HG03175 (cell line): Measurements from ENCODE around the gene SUN1.

Source experiments
- ATAC-seq: cut with Tn5 transposase; IDR thresholded peaks from one replicate; pipeline ENCODE4 v1.9.1; 2021; ENCODE audit warnings: mild to moderate bottlenecking, moderate library complexity; ENCODE audit not compliant: unreplicated experiment

SUN1 gene

DNA sequence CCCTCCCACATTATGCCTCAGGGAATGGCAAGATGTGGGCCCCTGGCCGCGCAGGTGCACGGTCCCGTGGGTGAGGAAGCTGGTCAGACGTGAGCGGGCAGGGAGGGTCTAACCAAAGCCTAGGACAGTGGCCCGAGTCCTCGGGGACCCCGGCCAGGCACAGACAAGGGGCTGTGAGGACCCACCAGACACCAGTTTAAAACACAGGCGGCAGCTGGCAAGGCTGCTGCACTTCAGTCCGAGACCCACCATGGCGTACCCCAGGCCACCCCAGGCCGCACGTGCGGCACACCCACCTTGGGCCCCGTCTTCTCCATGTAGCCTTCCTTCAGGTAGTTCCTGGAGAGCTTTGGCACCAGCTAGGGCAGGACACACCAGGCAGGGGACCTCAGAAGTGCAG, 67.5 kb downstream of the SUN1 start:
- no peak for ATAC-seq

DNA sequence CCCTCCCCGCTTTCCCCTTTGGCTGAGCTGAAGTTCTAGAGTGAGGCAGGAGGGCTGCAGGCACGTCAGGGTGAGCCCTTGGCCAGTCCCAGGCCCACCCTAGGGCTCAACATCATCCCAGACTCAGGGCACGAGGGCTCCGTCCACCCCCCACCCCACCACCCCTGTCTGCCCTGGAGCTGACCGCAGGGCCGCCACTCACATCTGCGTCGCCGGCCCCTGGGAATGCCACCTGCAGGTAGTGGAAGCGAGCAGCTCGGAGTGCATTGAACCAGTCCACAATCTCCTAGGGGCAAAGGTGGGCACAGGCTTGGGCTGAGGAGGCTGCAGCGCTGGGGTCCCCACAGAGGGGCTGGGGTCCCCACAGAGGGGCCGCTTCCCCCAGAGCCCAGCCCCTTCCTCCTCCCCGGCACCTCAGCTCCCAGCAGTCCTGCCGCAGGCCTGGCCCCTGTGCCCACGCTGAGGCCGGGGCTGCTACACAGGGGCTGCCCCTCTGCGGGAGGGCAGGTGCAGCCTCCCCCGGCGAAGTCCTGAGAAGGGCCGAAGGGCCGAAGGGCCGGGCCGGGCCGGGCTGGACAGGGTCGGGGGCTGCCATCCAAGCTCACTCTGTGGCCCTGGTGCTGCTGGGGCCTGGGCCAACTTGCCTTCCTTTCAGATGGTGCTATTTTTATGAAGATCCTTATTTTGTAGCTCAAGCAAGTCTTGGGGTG, 68.2 kb downstream of the SUN1 start:
- ATAC-seq = no peak

DNA sequence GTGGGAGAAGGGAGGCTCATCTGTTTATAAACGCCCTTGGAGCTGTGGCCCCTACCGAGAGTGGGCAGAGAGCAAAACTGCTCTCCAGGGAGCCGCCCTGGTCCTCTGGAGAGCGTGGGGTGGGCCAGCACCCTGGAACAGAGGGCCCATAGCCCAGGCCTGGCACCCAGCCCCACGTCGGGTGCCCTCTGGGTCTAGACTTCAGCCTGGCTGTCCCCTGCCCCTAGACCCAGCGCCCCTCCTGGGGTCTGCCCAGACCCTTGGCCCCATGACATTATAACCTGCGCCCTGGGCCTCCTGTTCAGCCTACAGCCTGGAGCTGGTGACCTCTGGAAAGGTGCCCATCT, 68.7 kb downstream of the SUN1 start:
- ATAC-seq = no peak

DNA sequence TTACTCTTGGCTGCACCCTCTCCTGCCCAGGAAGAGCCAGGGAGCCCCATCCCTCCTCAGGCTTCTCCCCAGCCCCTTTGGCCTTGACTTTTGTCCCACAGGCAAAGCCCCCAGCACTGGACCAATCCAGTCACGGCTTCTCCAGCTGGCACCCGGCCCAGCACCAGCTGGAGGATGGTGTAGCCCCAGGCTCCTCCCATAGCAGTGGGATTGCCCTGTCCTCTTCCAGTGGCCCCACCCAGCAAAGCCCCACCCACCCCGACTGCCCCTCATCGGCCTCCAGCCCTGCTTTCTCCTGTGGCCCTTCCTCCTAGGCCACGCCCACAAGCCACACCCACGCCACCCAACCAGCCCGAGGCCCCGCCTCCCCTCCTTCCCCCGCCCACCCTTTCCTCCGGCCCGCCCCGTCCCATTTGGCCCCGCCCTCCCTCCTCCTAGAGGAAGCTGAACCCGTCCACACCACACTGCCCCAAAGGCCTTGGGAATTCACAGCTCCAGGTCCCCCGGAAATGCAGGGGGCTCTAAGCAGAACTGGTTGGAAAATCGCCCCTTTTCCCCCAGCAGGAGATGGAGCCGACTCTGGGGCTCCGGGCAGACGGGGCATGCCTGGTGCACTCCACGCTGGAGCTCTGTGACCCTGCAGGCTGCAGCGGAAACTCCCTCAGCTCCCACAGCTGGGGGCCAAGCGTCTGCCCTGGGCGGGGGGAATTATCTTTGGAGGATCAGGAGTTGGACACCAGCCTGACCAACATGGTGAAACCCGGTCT, 69.3 kb downstream of the SUN1 start:
- no peak for ATAC-seq

- ATAC-seq = no peak
Measured at GRCh38 chr7:902996-903395, 70.7 kb downstream of the SUN1 start.

GRCh38 chr7:903921-904755, 71.9 kb downstream of the SUN1 start:
- no peak for ATAC-seq

DNA sequence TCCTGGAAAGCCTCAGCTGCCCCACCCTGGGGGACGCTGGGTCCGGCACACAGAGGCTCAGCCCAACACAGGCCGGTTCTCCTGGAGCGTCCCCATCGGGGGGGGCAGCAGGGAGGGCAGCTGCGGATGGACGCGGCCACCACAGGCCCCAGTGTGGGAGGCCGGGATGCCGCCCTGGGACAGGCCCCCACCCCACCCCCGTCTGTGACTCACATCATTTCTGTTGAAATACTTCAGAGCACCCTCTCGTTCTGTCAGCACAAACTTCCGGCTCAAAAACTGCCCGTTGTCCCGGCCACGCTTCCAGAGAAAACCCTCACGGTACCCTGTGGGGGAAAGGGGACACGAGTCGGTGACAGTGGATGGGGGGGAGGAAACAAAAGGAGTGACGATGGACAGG, 72.6 kb downstream of the SUN1 start:
- ATAC-seq = no peak

DNA sequence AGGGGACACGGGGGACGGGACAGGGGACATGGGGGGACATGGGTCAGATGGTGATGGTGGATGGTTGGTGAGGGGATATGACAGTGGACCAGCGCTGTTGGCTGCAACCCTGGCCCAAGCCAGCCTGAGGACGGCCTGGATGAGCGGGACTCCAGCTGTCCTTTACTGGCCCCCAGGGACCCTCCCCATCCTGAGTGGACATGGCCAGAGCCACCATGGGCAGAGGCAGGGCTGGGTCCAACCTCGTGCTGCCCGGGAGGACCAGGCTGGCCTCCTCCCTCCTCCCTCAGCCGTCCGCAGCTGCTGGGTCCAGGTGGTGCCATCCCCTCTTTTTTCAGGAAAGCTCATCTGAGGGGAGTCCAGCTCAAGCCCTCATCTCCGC, 74.5 kb downstream of the SUN1 start:
- ATAC-seq = no peak

DNA sequence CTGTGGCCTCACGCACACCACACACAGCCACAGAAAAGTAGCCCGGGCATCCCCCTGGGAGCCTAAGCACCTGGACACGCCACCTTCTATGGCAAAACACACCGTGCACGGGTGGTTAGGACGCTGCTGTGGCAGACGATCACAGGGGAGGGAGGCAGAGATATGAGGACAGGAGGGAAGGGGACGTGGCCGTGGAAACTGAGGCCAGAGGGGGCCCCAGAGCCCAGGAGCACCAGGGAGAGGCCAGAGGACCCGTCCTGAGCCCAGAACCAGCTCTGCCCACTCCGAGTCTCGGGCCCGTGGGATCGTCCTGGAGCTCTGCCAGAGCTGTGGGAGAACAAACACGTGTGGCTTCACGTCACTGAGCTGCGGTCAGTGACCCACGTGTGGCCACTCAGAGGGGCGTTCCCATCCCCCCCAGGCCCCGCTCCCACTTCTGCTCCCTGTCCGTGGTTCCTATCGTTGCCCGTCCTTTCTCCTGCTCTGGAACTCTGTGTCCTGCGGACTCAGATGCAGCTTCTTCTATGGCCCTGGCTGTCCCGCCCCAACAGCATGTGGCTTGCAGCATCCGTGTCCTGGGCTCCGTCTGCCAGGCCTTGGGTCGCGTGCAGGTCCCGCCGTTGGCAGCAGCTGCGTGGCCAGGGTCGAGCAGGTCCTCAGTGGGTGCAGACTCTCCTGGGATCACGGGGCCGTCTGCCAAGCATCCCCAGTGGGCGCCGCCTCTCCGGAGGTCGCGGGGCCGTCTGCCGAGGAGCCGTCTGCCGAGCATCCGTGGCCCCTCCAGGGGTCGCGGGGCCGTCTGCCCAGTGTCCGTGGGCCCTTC, 75.1 kb downstream of the SUN1 start:
- no peak for ATAC-seq

DNA sequence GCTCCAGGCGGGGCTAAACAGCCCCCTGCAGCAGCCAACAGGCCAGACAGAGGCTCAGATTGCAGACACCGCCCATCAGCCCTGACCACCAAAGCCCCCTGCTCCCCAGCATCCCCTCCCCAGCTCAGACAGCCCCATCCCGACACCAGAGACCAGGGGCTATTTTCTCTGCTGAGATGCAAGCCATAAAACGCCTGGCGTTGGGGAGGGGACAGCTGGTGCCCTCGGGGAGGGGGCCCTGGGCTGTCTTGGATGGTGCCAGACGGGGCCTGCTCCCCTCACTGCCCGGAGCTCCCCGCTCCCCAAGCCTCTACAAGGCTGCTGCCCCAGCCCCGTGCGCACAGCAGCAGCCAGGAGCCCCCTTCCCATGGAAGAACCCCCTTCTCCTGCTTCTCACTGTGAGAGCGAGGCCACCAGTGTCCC, 75.9 kb downstream of the SUN1 start:
- ATAC-seq = no peak

GRCh38 chr7:908591-909357, 76.5 kb downstream of the SUN1 start:
- ATAC-seq = peak; percentile 56

- no peak for ATAC-seq
Measured at GRCh38 chr7:909358-910329, 77.4 kb downstream of the SUN1 start.

- ATAC-seq = no peak
Measured at GRCh38 chr7:910441-910861, 78.2 kb downstream of the SUN1 start.

- no peak for ATAC-seq
Measured at GRCh38 chr7:910931-911431, 78.7 kb downstream of the SUN1 start.

DNA sequence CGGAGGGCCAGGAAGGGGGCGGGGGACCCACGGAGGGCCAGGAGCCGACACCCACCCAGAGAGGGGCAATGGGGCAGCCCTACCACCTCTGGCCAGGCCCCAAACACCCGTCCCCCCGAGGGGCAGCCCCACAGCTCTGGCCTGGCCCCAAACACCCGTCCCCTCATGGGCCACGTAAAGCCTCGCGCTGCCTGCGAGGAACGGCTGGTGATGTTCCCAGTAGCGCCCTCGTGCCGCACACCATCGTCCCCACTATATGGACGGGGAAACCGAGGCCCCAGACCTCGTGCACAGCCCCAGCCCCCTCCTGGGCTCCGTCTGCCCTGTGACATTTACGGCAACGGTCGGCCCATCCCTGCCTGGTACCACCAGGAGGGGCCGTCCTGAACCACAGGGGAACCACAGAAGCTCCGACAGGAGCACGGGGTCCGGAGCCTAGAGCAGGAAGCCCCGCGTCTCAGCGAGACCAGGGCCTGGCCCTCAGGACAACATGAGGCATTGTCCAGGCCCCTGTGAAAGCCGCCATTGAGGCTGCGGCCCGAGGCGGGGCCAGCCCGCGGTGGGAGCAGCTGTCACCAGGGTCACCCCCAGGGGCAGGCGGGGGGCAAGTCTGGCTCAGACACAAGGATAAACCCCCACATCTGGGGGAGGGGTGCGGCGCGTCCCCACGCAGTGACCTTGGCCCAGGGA, 79.7 kb downstream of the SUN1 start:
- ATAC-seq = no peak

DNA sequence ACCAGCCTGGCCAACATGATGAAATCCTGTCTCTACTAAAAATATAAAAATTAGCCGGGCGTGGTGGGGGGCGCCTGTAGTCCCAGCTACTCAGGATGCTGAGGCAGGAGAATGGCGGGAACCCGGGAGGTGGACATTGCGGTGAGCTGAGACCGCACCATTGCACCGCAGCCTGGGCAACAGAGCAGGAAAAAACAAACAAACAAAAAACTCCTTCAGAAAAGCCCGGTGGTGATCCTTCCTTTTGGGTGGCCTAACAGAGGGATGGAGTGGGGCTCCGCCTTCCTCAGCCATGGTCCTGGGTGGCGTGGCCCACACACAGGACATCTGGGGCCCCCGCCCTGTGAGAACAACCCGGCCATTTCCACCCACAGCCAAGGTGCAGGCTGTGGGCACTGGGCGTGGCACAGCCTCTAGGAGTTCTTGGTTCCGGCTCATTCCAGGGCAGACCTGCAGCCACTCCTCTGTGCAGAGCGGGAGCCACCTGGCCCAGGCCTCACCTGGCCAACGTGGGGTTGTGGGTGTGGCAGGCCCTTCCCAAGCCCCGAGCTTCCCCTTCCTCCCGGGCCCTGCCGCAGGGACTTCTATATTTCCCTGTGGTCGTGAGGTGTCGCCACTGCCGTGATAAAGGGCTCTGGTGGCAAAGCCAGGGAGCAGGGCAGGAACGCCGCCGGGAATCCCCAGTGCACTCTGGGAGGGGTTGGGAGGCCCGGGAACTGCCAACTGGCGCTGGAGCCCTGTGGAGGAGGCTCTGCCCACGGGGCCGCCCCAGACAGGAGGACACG, 81.7 kb downstream of the SUN1 start:
- no peak for ATAC-seq

DNA sequence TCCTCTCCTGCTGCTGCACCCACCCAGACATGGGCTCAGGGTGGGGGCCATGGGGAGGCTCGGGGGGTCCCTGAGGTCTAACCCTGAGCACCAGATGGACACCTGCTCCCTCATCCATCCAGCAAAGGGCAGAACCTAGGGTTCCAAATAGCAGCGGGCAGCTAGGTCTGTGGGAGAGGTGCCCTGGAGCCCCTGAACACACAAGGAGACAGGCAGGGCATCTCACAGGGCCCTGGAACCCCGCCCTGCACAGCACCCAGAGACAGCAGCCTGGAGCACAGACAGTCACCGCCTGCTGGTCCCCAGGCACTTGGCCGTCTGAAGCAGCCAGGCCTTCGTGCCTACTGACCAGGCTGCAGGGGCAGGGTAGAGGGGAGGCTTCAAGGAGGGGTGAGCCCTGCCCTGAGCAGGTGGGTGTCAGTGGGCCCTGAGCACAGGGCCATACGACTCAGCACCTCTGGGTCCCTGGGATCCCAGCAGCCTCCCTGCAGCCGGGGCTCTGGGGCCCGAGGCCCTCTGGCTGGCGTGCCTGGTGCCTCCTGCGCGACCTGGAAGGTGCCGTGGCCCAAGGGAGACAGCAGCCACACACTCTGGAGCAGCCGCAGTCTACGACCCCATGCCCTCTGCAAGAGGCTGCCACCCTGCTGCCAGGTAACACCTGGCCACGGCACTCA, 82.4 kb downstream of the SUN1 start:
- no peak for ATAC-seq
